OCI-LY1 (cell line): ENCODE results near the gene ADAMTS12.

Source experiments
- H2AFZ ChIP-seq: fragments of 200-600 bp; sonication (generic), shearing (Covaris generic); 2 replicates; pipeline ENCODE4 v1.6.0; 2014; ENCODE audit warnings: antibody characterized with exemption, mild to moderate bottlenecking, low read length
- H3F3A ChIP-seq: fragments of 200-600 bp; sonication (generic), shearing (Covaris generic); 2 replicates; pipeline ENCODE4 v1.6.0; 2014; ENCODE audit warnings: mild to moderate bottlenecking, antibody characterized with exemption, low read length, moderate library complexity; ENCODE audit not compliant: insufficient read depth
- H3K27ac ChIP-seq: fragments of 200-600 bp; sonication (generic); 2 replicates; pipeline ENCODE4 v1.5.1; 2014; ENCODE audit warnings: low read length, mixed run types, mild to moderate bottlenecking, low read depth; ENCODE audit not compliant: poor library complexity, severe bottlenecking
- H3K27me3 ChIP-seq: fragments of 200-600 bp; sonication (generic); 2 replicates; pipeline ENCODE4 v1.6.0; 2014; ENCODE audit warnings: antibody characterized with exemption, mild to moderate bottlenecking, low read length, moderate library complexity; ENCODE audit not compliant: insufficient read depth
- H3K36me3 ChIP-seq: fragments of 200-600 bp; sonication (generic); 2 replicates; pipeline ENCODE4 v1.6.1; 2014; ENCODE audit warnings: mild to moderate bottlenecking, antibody characterized with exemption, low read length, moderate library complexity, mixed read lengths; ENCODE audit not compliant: insufficient read depth
- H3K4me1 ChIP-seq: fragments of 200-600 bp; sonication (generic); 2 replicates; pipeline ENCODE4 v1.5.1; 2014; ENCODE audit warnings: mild to moderate bottlenecking, low read length, moderate library complexity; ENCODE audit not compliant: insufficient read depth, severe bottlenecking
- H3K4me2 ChIP-seq: fragments of 200-600 bp; sonication (generic), shearing (Covaris generic); 2 replicates; pipeline ENCODE4 v1.6.1; 2014; ENCODE audit warnings: low read length
- H3K4me3 ChIP-seq: fragments of 200-600 bp; sonication (generic); 2 replicates; pipeline ENCODE4 v1.5.1; 2014; ENCODE audit warnings: low read length, low read depth, mild to moderate bottlenecking, mixed read lengths; ENCODE audit not compliant: poor library complexity, severe bottlenecking
- H3K79me2 ChIP-seq: fragments of 200-600 bp; shearing (Covaris generic); 2 replicates; pipeline ENCODE4 v1.6.1; 2016; ENCODE audit warnings: mixed run types, low read length, mixed read lengths; ENCODE audit not compliant: insufficient read depth
- H3K9ac ChIP-seq: fragments of 200-600 bp; sonication (generic), shearing (Covaris generic); 2 replicates; pipeline ENCODE4 v1.6.1; 2014; ENCODE audit warnings: mild to moderate bottlenecking, low read length, mixed read lengths
- H3K9me2 ChIP-seq: fragments of 200-600 bp; sonication (generic), shearing (Covaris generic); 2 replicates; pipeline ENCODE4 v1.6.1; 2014; ENCODE audit warnings: low read depth, mild to moderate bottlenecking, low read length, mixed read lengths
- H3K9me3 ChIP-seq: fragments of 200-600 bp; shearing (Covaris generic); 2 replicates; pipeline ENCODE4 v1.6.1; 2014; ENCODE audit warnings: low read length, mixed read lengths
- H4K20me1 ChIP-seq: fragments of 200-600 bp; sonication (generic), shearing (Covaris generic); 2 replicates; pipeline ENCODE4 v1.6.0; 2016; ENCODE audit warnings: mild to moderate bottlenecking, low read length; ENCODE audit not compliant: insufficient read depth
- EZH2 ChIP-seq: fragments of 200-600 bp; sonication (generic), shearing (Covaris generic); IDR thresholded peaks from 2 replicates; pipeline ENCODE4 v1.8.0; 2017; ENCODE audit warnings: borderline replicate concordance, mixed run types, mild to moderate bottlenecking, antibody characterized with exemption, low read length, moderate library complexity, mixed read lengths
- TF ChIP-seq, protein P1 (sequence below): fragments of 200-600 bp; sonication (generic), shearing (Covaris generic); IDR thresholded peaks from 2 replicates; pipeline ENCODE4 v1.5.1; 2017; ENCODE audit warnings: mild to moderate bottlenecking, antibody characterized with exemption, low read length, moderate library complexity, mixed read lengths

ADAMTS12 gene

DNA sequence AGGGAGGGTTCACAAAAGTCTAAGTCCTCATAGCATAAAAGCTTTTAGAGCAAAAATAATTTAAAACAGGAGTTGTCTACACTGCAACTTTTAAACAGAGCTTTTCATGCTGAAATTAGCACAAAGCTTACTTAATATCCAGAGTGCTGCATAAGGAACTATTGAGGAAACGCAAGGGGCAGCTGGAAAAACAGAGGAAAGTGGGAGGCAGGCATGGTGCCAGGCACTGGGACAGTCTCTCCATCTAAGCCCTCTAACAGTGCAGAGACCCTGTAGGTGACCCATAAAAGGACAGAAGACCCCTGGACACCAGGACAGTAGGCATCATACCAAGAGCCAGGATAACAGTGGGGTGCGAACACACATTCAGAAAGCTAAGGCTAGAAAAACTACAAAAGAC is 49.3 kb downstream of the ADAMTS12 start:
- no peaks in the 10 kb centered on the region for H3F3A ChIP-seq
- H4K20me1 ChIP-seq = no peaks in the 10 kb centered on the region
- no peak overlapping the region for H3K9ac ChIP-seq
- no peak overlapping the region for H2AFZ ChIP-seq
- H3K4me1 ChIP-seq = no peaks in the 10 kb centered on the region
- H3K4me3 ChIP-seq = no peak overlapping the region
- no peaks in the 10 kb centered on the region for H3K79me2 ChIP-seq
- no peak overlapping the region for H3K27ac ChIP-seq
- no peaks in the 10 kb centered on the region for H3K9me3 ChIP-seq
- H3K4me2 ChIP-seq = no peak overlapping the region
- H3K36me3 ChIP-seq = no peaks in the 10 kb centered on the region
- no peaks in the 10 kb centered on the region for H3K27me3 ChIP-seq
- no peaks in the 10 kb centered on the region for H3K9me2 ChIP-seq
- TF ChIP-seq, protein P1, sequence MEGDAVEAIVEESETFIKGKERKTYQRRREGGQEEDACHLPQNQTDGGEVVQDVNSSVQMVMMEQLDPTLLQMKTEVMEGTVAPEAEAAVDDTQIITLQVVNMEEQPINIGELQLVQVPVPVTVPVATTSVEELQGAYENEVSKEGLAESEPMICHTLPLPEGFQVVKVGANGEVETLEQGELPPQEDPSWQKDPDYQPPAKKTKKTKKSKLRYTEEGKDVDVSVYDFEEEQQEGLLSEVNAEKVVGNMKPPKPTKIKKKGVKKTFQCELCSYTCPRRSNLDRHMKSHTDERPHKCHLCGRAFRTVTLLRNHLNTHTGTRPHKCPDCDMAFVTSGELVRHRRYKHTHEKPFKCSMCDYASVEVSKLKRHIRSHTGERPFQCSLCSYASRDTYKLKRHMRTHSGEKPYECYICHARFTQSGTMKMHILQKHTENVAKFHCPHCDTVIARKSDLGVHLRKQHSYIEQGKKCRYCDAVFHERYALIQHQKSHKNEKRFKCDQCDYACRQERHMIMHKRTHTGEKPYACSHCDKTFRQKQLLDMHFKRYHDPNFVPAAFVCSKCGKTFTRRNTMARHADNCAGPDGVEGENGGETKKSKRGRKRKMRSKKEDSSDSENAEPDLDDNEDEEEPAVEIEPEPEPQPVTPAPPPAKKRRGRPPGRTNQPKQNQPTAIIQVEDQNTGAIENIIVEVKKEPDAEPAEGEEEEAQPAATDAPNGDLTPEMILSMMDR = no peak
- TF ChIP-seq EZH2 = no peak

GRCh38 chr5:33841891-33842290 is 49.9 kb downstream of the ADAMTS12 start:
- H3K36me3 ChIP-seq = no peaks in the 10 kb centered on the region
- no peaks in the 10 kb centered on the region for H3K27me3 ChIP-seq
- H3K9me2 ChIP-seq = no peaks in the 10 kb centered on the region
- no peak for TF ChIP-seq EZH2
- TF ChIP-seq, protein P1 = no peak
- H3K4me3 ChIP-seq = no peak overlapping the region
- H2AFZ ChIP-seq = no peak overlapping the region
- no peak overlapping the region for H3K4me2 ChIP-seq
- no peaks in the 10 kb centered on the region for H3K79me2 ChIP-seq
- H4K20me1 ChIP-seq = no peaks in the 10 kb centered on the region
- H3K27ac ChIP-seq = no peak overlapping the region
- H3K9me3 ChIP-seq = no peaks in the 10 kb centered on the region
- no peaks in the 10 kb centered on the region for H3F3A ChIP-seq
- H3K4me1 ChIP-seq = no peaks in the 10 kb centered on the region
- no peak overlapping the region for H3K9ac ChIP-seq

DNA sequence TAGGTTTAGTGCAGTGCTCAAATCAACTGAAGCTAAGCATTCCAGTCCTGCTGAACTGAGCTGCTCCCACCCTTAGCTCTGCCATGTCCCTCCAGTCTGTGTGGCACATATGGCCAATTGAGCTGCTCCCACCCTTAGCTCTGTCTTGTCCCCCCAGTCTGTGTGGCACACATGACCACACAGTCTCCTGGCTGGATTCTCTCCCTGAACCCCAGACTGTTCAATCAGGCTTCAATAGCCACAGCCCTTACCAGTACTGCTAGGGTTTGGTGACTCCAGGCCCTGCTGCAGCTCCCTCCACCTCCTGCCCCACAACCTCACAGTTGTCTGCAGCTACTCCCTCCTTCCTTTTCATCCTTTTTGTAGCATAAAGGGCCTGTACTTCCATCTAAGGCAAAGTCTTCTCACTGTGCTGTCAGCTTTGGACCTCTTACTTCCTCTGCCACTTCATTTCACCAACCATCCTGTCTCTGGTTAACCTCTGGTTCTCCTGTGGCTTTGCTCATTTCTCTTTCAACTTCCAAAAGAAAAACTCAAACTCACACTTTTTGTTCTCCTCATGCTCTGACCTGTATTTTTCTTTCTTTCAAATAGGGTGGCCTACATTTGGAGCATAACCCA is 50.8 kb downstream of the ADAMTS12 start:
- TF ChIP-seq, protein P1 = no peak
- no peak for TF ChIP-seq EZH2
- Histone ChIP-seq H3K27ac (no peak overlapping the region), H3K4me3 (no peak overlapping the region), H3K4me1 (no peaks in the 10 kb centered on the region), H3K4me2 (no peak overlapping the region), H3K9ac (no peak overlapping the region), H3K79me2 (no peaks in the 10 kb centered on the region), H3F3A (no peaks in the 10 kb centered on the region), H3K9me2 (no peaks in the 10 kb centered on the region), H4K20me1 (no peaks in the 10 kb centered on the region), H3K36me3 (no peaks in the 10 kb centered on the region), H3K27me3 (no peaks in the 10 kb centered on the region), H2AFZ (no peak overlapping the region), H3K9me3 (no peaks in the 10 kb centered on the region)
